GM23338 (cell line): ENCODE data around the gene SLC25A41. TPM values are rescaled to one million over a fixed set of nuclear protein-coding genes. Genes with fewer than 3 reads are reported as not detected.

Experiments used
- ATAC-seq: fragments of 200-7000 bp; cut with Tn5 transposase; 3 replicates; pipeline ENCODE4 v1.9.1; 2020
- DNase-seq: peaks from one replicate; pipeline ENCODE4 v3.0.0-alpha.2; 2015; ENCODE audit warnings: low spot score
- H2AFZ ChIP-seq: fragments of 200-600 bp; sonication (generic); 2 replicates; pipeline ENCODE4 v1.8.0; 2016; ENCODE audit warnings: antibody characterized with exemption, mild to moderate bottlenecking, moderate library complexity
- H3F3A ChIP-seq: fragments of 200-600 bp; sonication (generic); replicated peaks from 2 replicates; pipeline ENCODE4 v1.8.0; 2017; ENCODE audit warnings: antibody characterized with exemption, mixed run types, low read depth
- H3K27ac ChIP-seq: fragments of 200-600 bp; sonication (generic); 2 replicates; pipeline ENCODE4 v1.6.1; 2016; ENCODE audit warnings: low read depth
- H3K27me3 ChIP-seq: fragments of 200-600 bp; sonication (generic); 2 replicates; pipeline ENCODE4 v1.8.0; 2016; ENCODE audit warnings: mild to moderate bottlenecking, mixed run types, moderate library complexity; ENCODE audit not compliant: insufficient read depth
- H3K36me3 ChIP-seq: fragments of 200-600 bp; sonication (generic); 2 replicates; pipeline ENCODE4 v1.8.0; 2016; ENCODE audit warnings: mild to moderate bottlenecking; ENCODE audit not compliant: insufficient read depth
- H3K4me1 ChIP-seq: fragments of 200-600 bp; sonication (generic); 2 replicates; pipeline ENCODE4 v1.8.0; 2016; ENCODE audit warnings: mild to moderate bottlenecking, moderate library complexity; ENCODE audit not compliant: insufficient read depth
- H3K4me2 ChIP-seq: fragments of 200-600 bp; sonication (generic); 2 replicates; pipeline ENCODE4 v1.7.1; 2017; ENCODE audit warnings: mixed run types
- H3K4me3 ChIP-seq: fragments of 200-600 bp; sonication (generic); 2 replicates; pipeline ENCODE4 v1.6.1; 2016; ENCODE audit warnings: mixed run types
- H3K79me2 ChIP-seq: fragments of 200-600 bp; sonication (generic); replicated peaks from 2 replicates; pipeline ENCODE4 v1.8.0; 2017; ENCODE audit warnings: mild to moderate bottlenecking; ENCODE audit not compliant: insufficient read depth
- H3K9me2 ChIP-seq: fragments of 200-600 bp; sonication (generic); 2 replicates; pipeline ENCODE4 v1.8.0; 2017; ENCODE audit not compliant: insufficient read depth
- H4K20me1 ChIP-seq: fragments of 200-600 bp; sonication (generic); replicated peaks from 2 replicates; pipeline ENCODE4 v1.8.0; 2017; ENCODE audit warnings: mild to moderate bottlenecking; ENCODE audit not compliant: insufficient read depth
- H3K27ac Mint-ChIP-seq: 2 replicates; pipeline ENCODE4 v1.8.0; 2020; ENCODE audit warnings: inconsistent platforms, mild to moderate bottlenecking, moderate library complexity, mixed read lengths
- H3K27me3 Mint-ChIP-seq: 3 replicates; pipeline ENCODE4 v1.8.0; 2022; ENCODE audit warnings: low read depth, mild to moderate bottlenecking, moderate library complexity, mixed read lengths, inconsistent platforms; ENCODE audit not compliant: insufficient read depth, poor library complexity
- H3K36me3 Mint-ChIP-seq: 3 replicates; pipeline ENCODE4 v1.8.0; 2021; ENCODE audit warnings: low read depth, mild to moderate bottlenecking, inconsistent platforms, moderate library complexity, mixed read lengths
- H3K4me1 Mint-ChIP-seq: 3 replicates; pipeline ENCODE4 v1.8.0; 2020; ENCODE audit warnings: mild to moderate bottlenecking, inconsistent platforms, mixed read lengths
- H3K4me3 Mint-ChIP-seq: 3 replicates; pipeline ENCODE4 v1.8.0; 2021; ENCODE audit warnings: moderate library complexity, mild to moderate bottlenecking, inconsistent platforms, mixed read lengths
- H3K9me3 Mint-ChIP-seq: 3 replicates; pipeline ENCODE4 v1.8.0; 2020; ENCODE audit warnings: moderate library complexity, mild to moderate bottlenecking, inconsistent platforms, mixed read lengths
- CREB1 ChIP-seq: fragments of 250-450 bp; sonication (Bioruptor Pico); IDR thresholded peaks from 2 replicates; pipeline ENCODE4 v1.5.0; 2020; ENCODE audit warnings: low read depth, mild to moderate bottlenecking, moderate library complexity
- ETS1 ChIP-seq: IDR thresholded peaks from 2 replicates; pipeline ENCODE4 v1.6.1; 2016; ENCODE audit warnings: antibody characterized with exemption
- EZH2 ChIP-seq: fragments of 200-600 bp; sonication (generic); IDR thresholded peaks from one replicate; pipeline ENCODE4 v1.8.0; 2017; ENCODE audit warnings: antibody characterized with exemption, mild to moderate bottlenecking, low read depth; ENCODE audit not compliant: unreplicated experiment
- EZH2phosphoT487 ChIP-seq: fragments of 200-600 bp; sonication (generic); IDR thresholded peaks from one replicate; pipeline ENCODE4 v1.8.1; 2018; ENCODE audit warnings: antibody characterized with exemption; ENCODE audit not compliant: unreplicated experiment
- JUNB ChIP-seq: IDR thresholded peaks from one replicate; pipeline ENCODE4 v1.6.1; 2016; ENCODE audit warnings: antibody characterized with exemption; ENCODE audit not compliant: unreplicated experiment
- NANOG ChIP-seq: IDR thresholded peaks from 2 replicates; pipeline ENCODE4 v1.6.1; 2016; ENCODE audit warnings: antibody characterized with exemption, borderline replicate concordance
- POLR2AphosphoS5 ChIP-seq: IDR thresholded peaks from 2 replicates; pipeline ENCODE4 v1.6.1; 2016; ENCODE audit warnings: antibody characterized with exemption, low read depth
- STAT1 ChIP-seq: IDR thresholded peaks from one replicate; pipeline ENCODE4 v1.6.1; 2016; ENCODE audit warnings: antibody characterized with exemption; ENCODE audit not compliant: unreplicated experiment
- ZNF114 ChIP-seq: fragments of 250-450 bp; sonication (Bioruptor Pico); IDR thresholded peaks from 2 replicates; pipeline ENCODE4 v1.5.0; 2020; ENCODE audit warnings: mild to moderate bottlenecking, moderate library complexity
- ZNF331 ChIP-seq: fragments of 250-450 bp; sonication (Bioruptor Pico); IDR thresholded peaks from 2 replicates; pipeline ENCODE4 v1.5.0; 2020; ENCODE audit warnings: low read depth, mild to moderate bottlenecking, moderate library complexity
- polyA plus RNA-seq: library from polyadenylated mRNA; unstranded; fragments of >200 nt; fragmentation: Nextera tagmentation; extraction: Ambion mirVana; gene quantifications from 2 replicates; pipeline ENCODE4 v1.2.1, GENCODE V29; 2016
- total RNA-seq: library from RNA; depleted of rRNA; stranded (reverse); fragments of >200 nt; shearing (Covaris generic); gene quantifications from 2 replicates; pipeline ENCODE4 v1.2.3, GENCODE V29; 2014
- TF ChIP-seq, protein P1 (sequence below), 2 experiments: fragments of 200-600 bp in 1 of 2; sonication (generic) in 1 of 2; conservative IDR thresholded peaks; 2 replicates each; pipeline versions ENCODE4 v1.5.1 to v1.6.1; 2016 to 2017; ENCODE audit warnings: antibody characterized with exemption in 2 of 2, low read depth in 2 of 2, mild to moderate bottlenecking in 2 of 2, moderate library complexity in 1 of 2
- TF ChIP-seq, protein P2 (sequence below): IDR thresholded peaks from one replicate; pipeline ENCODE4 v1.6.1; 2018; ENCODE audit warnings: antibody characterized with exemption; ENCODE audit not compliant: unreplicated experiment

SLC25A41 gene
- total and polyA plus RNA-seq, 2 experiments from 2014 or later: 0.24 to 0.35 TPM

GRCh38 chr19:6387372-6387771, 46.2 kb downstream of the SLC25A41 start (continued):
- TF ChIP-seq, protein P1, sequence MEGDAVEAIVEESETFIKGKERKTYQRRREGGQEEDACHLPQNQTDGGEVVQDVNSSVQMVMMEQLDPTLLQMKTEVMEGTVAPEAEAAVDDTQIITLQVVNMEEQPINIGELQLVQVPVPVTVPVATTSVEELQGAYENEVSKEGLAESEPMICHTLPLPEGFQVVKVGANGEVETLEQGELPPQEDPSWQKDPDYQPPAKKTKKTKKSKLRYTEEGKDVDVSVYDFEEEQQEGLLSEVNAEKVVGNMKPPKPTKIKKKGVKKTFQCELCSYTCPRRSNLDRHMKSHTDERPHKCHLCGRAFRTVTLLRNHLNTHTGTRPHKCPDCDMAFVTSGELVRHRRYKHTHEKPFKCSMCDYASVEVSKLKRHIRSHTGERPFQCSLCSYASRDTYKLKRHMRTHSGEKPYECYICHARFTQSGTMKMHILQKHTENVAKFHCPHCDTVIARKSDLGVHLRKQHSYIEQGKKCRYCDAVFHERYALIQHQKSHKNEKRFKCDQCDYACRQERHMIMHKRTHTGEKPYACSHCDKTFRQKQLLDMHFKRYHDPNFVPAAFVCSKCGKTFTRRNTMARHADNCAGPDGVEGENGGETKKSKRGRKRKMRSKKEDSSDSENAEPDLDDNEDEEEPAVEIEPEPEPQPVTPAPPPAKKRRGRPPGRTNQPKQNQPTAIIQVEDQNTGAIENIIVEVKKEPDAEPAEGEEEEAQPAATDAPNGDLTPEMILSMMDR (conservative IDR thresholded peaks at IDR 0.05; ENCODE audit: low read depth in 2 of 2): no peak
- TF ChIP-seq EZH2phosphoT487 (no peak), ZNF114 (CRISPR knock-in tag) (no peak), NANOG (no peak), EZH2 (no peak), JUNB (no peak)

DNA sequence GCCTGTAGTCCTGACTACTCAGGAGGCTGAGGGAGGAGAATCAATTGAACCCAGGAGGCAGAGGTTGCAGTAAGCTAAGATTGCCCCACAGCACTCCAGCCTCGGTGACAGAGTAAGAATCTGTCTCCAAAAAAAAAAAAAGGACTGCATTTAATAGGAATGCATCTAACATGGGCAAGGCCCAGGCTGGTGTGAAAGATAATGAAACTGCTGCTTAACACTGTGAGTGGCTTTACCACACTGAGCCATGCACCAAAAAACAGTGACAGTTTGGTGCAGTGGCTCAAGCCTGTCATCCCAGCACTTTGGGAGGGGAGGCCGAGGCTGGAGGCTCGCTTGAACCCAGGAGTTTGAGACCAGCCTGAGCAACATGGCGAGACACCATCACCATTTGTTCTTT, 49.2 kb downstream of the SLC25A41 start:
- no peak overlapping the region for H3K27ac ChIP-seq
- H3K36me3 ChIP-seq: peaks cover 10% of the 10 kb centered on the region
- no peaks in the 10 kb centered on the region for H3K4me1 Mint-ChIP-seq
- ATAC-seq: no peak
- H4K20me1 ChIP-seq: no peaks in the 10 kb centered on the region; the same call in 1 of the 2 replicates
- peaks cover 83% of the 10 kb centered on the region for H3K36me3 Mint-ChIP-seq
- no peak for DNase-seq
- no peak overlapping the region for H3K4me2 ChIP-seq
- H3K4me3 ChIP-seq: no peak overlapping the region
- no peak overlapping the region for H3K27ac Mint-ChIP-seq
- peaks cover 3% of the 10 kb centered on the region for H3K9me3 Mint-ChIP-seq
- no peak overlapping the region for H3K4me3 Mint-ChIP-seq
- no peaks in the 10 kb centered on the region for H3F3A ChIP-seq
- TF ChIP-seq ETS1 (no peak), NANOG (no peak), CREB1 (CRISPR knock-in tag) (no peak), EZH2phosphoT487 (no peak), EZH2 (no peak), POLR2AphosphoS5 (no peak), JUNB (no peak), STAT1 (no peak), ZNF331 (no peak)
- TF ChIP-seq, protein P1 (conservative IDR thresholded peaks at IDR 0.05; ENCODE audit: low read depth in 2 of 2): no peak
- TF ChIP-seq, protein P2, sequence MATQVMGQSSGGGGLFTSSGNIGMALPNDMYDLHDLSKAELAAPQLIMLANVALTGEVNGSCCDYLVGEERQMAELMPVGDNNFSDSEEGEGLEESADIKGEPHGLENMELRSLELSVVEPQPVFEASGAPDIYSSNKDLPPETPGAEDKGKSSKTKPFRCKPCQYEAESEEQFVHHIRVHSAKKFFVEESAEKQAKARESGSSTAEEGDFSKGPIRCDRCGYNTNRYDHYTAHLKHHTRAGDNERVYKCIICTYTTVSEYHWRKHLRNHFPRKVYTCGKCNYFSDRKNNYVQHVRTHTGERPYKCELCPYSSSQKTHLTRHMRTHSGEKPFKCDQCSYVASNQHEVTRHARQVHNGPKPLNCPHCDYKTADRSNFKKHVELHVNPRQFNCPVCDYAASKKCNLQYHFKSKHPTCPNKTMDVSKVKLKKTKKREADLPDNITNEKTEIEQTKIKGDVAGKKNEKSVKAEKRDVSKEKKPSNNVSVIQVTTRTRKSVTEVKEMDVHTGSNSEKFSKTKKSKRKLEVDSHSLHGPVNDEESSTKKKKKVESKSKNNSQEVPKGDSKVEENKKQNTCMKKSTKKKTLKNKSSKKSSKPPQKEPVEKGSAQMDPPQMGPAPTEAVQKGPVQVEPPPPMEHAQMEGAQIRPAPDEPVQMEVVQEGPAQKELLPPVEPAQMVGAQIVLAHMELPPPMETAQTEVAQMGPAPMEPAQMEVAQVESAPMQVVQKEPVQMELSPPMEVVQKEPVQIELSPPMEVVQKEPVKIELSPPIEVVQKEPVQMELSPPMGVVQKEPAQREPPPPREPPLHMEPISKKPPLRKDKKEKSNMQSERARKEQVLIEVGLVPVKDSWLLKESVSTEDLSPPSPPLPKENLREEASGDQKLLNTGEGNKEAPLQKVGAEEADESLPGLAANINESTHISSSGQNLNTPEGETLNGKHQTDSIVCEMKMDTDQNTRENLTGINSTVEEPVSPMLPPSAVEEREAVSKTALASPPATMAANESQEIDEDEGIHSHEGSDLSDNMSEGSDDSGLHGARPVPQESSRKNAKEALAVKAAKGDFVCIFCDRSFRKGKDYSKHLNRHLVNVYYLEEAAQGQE: no peak
- no peaks in the 10 kb centered on the region for H3K79me2 ChIP-seq
- H3K27me3 ChIP-seq: no peaks in the 10 kb centered on the region
- no peaks in the 10 kb centered on the region for H3K9me2 ChIP-seq
- no peaks in the 10 kb centered on the region for H3K4me1 ChIP-seq
- no peak overlapping the region for H2AFZ ChIP-seq
- peaks cover 10% of the 10 kb centered on the region for H3K27me3 Mint-ChIP-seq
